ENCODE results near the gene SMG7. TPM values are rescaled to one million over a fixed set of nuclear protein-coding genes. Genes with fewer than 3 reads are reported as not detected.

Gene SMG7
- total RNA-seq, 4 donors from 2014 or later = 30.3 to 59.9 (median 38.4) TPM

DNA sequence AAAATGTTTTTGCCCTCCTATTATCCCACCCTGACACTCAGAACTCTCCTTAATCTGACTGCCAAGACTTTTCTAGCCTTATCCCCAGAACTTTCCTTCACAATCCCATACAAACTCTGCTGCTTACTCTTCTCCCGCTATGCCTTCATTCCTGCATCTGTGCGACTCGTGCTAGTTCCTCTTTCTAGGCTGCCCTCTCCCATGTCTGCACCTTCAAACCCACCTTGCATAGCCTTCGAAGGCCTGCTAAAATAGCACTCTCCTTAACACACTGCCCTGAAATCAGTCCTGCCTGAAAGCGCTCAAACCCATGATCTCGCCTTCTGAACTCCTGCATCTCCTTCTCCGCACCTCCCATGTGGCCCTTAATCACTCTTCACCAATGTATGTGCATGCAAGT lies 120.4 kb downstream of the SMG7 start:
- ATAC-seq (ENCODE audit: low FRiP score) (no peak), DNase-seq (ENCODE audit: low spot score) (no peak)
- TF ChIP-seq, protein P1, sequence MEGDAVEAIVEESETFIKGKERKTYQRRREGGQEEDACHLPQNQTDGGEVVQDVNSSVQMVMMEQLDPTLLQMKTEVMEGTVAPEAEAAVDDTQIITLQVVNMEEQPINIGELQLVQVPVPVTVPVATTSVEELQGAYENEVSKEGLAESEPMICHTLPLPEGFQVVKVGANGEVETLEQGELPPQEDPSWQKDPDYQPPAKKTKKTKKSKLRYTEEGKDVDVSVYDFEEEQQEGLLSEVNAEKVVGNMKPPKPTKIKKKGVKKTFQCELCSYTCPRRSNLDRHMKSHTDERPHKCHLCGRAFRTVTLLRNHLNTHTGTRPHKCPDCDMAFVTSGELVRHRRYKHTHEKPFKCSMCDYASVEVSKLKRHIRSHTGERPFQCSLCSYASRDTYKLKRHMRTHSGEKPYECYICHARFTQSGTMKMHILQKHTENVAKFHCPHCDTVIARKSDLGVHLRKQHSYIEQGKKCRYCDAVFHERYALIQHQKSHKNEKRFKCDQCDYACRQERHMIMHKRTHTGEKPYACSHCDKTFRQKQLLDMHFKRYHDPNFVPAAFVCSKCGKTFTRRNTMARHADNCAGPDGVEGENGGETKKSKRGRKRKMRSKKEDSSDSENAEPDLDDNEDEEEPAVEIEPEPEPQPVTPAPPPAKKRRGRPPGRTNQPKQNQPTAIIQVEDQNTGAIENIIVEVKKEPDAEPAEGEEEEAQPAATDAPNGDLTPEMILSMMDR (IDR thresholded peaks at IDR 0.05) = no peak

DNA sequence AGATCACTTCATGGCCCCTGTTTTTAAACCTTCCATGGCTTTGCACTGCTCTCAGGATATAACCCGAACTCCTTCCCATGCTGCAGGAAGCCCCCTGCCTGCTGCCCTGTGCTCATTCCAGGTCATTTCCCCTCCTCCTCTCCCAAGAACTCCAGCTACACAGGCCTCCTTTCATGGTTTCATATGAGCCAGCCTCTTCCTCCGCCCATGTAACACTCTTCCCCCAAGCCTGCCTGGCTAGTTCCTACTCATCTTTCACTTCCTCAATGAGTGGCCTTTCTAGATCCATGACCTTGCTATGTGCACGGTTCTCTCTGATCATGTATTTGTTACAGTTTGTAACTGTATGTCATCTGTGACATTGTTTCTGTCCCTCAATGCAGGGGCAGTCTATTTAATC lies 121.1 kb downstream of the SMG7 start:
- ATAC-seq (ENCODE audit: low FRiP score) = no peak

DNA sequence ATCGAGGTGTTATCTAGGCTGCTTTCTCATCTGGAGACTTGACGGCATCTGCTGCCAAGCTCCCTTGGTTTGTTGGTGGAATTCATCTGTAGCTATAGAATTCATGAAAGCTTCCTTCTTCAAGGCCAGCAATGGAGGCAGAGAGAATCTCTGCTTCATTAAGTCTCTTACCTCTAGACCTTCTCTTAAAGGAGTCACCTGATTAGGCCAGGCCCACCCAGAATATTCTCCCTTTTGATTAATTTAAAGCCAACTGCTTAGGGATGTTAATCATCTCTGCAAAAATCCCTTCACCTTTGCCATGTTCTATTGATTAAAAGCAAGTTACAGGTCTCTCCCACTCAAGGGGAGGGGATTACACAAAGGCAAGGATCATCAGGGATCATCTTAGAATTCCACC lies 123.2 kb downstream of the SMG7 start:
- DNase-seq (ENCODE audit: low spot score) = no peak
- TF ChIP-seq, protein P1 (IDR thresholded peaks at IDR 0.05) = no peak
- no peak for ATAC-seq (ENCODE audit: low FRiP score)

More for the DNA sequence above, 121.1 kb downstream of the SMG7 start:
- TF ChIP-seq, protein P1 (IDR thresholded peaks at IDR 0.05) = no peak
- no peak for DNase-seq (ENCODE audit: low spot score)

DNA sequence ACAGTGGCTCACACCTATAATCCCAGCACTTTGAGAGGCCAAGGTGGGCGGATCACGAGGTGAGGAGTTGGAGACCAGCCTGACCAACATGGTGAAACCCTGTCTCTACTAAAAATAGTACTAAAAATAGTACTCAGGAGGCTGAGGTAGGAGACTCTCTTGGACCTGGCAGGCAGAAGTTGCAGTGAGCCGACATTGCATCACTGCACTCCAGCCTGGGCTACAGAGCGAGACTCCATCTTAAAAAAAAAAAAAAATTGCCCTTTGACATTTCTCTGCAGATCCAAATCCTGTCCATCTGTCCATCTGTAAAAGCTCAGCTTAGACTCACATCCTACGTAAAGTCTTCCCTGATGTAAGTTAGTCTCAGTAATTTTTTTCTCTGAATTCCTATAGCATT lies 124.2 kb downstream of the SMG7 start:
- no peak for ATAC-seq (ENCODE audit: low FRiP score)
- DNase-seq (ENCODE audit: low spot score) = no peak

DNA sequence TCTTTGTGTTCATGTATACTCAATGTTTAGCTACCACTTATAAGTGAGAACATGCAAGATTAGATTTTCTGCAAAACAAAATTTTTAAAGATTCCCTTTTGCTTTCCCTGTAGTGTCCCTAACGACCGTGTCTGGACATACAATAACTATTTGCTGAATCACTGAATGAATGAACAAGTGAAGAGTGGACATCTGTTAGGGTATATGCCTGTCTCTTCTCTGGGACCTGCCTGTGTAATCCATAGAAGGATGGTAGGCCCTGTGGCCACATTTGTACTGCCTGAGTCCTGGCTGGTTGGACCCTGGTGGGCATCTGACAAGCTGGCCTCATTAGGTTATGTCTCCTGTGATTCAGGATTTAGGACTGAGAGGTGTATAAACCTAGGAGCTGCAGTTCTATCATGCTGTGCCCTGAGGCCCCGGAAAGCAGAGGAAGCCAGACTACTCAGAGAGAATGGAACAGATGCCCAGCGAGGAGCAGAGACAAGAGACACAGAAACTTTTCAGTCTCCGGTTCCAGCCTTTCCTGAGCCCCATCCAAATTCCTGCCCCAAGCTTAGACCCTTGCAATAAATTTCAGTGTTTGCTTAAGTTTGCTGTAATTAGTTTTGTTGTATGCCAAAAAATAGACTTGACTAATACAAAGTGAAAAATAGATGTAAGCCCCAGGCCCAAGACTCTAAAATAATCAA lies 125.5 kb downstream of the SMG7 start:
- TF ChIP-seq, protein P1 (IDR thresholded peaks at IDR 0.05) = no peak
- ATAC-seq (ENCODE audit: low FRiP score) (no peak), DNase-seq (ENCODE audit: low spot score) (no peak)

More for the DNA sequence above, 124.2 kb downstream of the SMG7 start:
- TF ChIP-seq, protein P1 (IDR thresholded peaks at IDR 0.05) = no peak

DNA sequence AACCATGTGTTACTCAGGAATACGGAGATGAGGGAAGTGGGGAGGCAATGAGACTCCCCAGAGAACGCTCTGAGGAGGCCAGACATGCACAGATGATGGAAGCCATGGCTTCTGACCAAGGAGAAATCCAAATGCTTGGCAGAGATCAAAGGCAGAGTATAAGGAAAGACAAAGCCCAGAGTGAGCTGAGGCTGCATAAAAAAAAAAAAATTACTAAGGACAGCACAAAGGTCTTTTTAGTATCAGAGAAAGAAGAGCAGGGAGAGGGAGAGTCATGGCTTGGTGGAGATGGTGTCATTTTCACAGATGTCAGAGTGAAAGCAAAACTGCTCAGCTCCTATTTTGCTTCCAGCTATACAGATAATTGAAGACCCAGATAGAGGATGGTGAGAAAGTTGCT lies 126.1 kb downstream of the SMG7 start:
- no peak for DNase-seq (ENCODE audit: low spot score)
- TF ChIP-seq, protein P1 (IDR thresholded peaks at IDR 0.05) = no peak
- no peak for ATAC-seq (ENCODE audit: low FRiP score)

DNA sequence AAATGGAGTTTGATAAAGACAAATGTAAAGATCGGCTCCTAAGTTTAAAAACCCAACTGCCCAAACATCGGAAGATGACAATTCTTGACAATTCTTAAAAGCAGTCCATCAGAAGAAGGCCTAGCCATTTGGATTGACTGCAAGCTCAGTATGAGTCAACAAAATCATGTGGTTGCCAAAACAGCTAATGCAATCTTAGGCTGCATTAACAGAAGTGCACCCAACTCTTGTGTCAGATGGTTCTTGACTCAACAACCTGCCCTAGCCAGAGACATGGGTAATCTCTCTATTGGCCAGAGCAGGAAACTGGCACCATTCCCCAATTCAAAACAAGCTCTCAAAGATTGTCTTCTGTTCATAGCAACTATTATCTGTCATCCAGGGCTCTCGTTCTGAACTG lies 127.8 kb downstream of the SMG7 start:
- TF ChIP-seq, protein P1 (IDR thresholded peaks at IDR 0.05) = no peak
- peak; percentile 52 for ATAC-seq (ENCODE audit: low FRiP score)
- DNase-seq (ENCODE audit: low spot score) = no peak
